ENCODE data around the gene TSPAN18.

Gene TSPAN18, protein sequence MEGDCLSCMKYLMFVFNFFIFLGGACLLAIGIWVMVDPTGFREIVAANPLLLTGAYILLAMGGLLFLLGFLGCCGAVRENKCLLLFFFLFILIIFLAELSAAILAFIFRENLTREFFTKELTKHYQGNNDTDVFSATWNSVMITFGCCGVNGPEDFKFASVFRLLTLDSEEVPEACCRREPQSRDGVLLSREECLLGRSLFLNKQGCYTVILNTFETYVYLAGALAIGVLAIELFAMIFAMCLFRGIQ

DNA sequence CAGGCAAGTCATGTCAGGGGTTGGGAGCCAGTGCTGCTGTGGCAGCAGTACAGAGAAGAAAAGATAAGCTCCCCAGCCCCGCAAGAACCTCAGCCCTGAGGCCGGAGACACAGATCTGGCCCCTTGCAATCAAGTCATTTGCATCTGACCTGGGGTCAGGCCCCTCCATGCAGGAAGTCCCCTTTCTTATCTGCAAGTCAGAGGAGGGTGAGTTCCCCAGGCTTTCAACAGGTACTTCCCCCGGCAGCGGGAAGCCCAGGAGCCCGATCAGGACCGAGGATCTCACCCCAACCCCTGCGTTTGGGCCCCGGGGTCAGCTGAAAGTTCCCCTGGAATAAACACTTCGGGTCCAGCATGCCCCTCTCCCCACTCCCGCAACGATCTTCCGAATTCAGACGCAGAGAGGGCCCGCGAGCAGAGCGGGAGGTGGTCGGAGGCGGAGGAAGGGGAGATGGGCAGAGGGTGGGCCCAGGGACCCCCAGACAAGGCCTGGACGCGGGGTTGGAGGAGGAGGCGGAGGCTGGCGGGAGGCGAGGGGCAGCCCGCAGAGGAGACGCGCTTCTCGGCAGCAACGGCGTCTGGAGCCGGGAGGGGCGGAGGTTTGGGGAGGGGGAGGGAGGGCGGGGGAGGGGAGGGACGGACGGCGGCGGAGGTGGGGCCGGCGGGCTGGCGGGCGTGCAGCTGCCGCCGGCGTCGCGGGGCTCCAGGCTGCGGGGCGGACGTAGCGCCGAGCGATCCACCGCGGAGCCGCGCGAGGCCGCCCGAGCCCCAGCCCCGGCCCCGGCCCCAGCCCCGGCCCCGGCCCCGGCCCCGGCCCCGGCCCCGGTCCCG, at the start of gene TSPAN18:
Gene TSPAN18, plus strand, starts transcription at position 680 of the 831 bp plus-strand sequence. CDS start 179,455 bp downstream, outside the sequence.
- no peak for DNase-seq (ENCODE audit: low read depth in 2 of 2, low spot score in 1 of 2)

DNA sequence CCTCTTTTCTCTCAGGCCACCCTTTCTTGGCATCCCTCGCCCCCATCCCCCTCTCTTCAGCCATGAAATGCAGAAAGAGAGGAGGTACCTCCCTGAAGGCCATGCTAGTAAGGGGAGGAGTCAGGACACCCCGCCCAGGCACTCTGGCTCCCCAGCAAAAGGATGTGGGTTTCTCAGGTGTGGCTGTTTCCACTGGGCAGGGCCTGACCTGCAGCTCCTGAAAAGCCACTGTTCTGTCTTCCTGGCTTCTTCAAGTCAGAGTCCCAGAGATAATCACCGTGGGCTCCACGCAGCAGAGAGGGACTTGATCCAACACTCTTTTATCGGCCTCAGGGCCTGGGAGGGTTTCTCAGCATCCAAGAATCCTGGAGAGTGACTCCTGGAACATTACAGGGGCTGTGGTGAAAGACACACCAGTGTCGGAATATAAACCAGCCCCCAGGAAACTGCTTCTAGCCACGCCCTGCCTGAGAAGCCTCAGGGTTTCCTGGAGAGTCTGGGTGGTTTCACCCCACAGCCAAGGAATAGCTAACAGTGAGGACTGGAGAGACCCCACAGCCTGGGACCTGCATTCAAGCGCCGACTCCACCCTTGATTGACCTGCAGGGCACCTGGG, 45.7 kb upstream of the TSPAN18 start:
- DNase-seq (ENCODE audit: low read depth in 2 of 2, low spot score in 1 of 2): no peak

DNA sequence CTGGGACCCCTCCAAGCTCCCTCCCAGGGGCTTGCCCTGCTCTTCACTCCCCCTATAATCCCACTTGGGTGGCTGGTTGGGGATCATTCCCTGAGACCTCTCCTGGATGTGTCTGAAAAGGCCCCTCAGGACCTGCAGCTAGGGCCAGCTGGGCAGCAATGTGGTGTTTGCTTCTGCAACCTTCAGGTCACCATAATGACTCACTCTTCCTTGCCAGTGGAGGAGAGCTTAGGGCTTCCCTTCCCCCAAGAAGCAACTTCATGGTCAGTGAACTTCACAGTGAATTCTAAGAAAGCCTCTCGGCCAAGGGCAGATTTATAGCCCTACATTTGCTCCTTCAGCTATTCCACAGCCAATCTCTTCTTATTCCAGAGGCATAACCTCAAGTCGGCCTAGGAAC, 45.1 kb upstream of the TSPAN18 start:
- DNase-seq (ENCODE audit: low read depth in 2 of 2, low spot score in 1 of 2): no peak

DNA sequence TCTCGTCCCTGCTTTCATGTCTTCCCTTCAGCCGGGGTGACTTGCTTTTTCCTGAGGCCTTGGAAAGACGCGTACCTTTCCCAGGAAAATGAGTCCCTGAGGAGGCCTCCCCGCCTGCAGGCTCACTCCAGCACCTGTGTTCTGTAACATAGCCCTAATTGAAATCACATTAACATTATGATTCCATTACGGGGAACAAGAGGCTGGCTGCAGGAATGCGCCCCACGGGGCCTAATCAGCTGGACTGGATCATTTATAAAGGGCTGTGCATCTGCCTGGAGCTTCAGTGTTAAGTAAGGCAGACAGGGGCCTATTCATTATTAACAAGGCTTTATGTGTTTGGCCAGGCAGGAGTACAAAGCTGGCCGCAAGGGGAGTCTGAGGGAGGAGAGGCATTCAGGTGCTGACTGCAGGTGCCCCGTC, 41.9 kb upstream of the TSPAN18 start:
- no peak for DNase-seq (ENCODE audit: low read depth in 2 of 2, low spot score in 1 of 2)

DNA sequence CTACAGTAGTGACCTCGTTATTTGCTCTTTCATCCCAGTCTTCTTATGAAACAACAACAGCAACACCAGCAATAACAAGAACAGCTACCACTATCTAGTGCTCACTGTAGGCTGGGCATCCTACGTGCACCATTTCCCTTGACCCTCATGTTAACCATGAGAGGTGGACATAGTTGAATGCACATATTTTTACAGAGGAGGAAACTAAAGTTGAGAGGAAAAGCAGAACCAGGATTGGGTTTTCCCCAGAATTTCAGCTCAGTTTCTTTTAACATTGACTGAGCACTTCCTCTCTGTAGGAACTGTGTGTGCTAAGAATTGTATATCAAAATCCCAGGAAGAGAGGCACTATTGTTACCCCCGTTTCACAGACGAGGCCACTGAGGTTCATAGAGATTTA, 39.4 kb upstream of the TSPAN18 start:
- no peak for DNase-seq (ENCODE audit: low read depth in 2 of 2, low spot score in 1 of 2)

DNA sequence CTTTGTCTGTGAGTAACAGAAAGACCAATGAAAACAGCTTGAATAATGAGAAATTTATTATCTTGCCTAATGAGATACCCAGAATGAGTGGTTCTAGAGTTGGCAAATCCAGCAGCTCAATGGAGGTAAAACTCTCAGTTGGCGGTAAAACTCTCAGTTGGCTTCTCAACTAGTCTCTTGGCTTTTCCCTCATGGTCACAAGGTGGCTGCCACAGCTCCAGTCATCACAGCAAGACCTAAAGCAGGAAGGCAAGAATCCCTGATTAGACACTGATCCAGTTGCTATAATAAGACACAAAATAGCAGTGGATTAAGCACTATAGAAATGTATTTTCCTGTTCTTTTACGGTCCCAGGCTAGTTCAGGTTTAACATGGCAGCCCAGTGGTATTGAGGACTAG, 37.5 kb upstream of the TSPAN18 start:
- DNase-seq (ENCODE audit: low read depth in 2 of 2, low spot score in 1 of 2): no peak

DNA sequence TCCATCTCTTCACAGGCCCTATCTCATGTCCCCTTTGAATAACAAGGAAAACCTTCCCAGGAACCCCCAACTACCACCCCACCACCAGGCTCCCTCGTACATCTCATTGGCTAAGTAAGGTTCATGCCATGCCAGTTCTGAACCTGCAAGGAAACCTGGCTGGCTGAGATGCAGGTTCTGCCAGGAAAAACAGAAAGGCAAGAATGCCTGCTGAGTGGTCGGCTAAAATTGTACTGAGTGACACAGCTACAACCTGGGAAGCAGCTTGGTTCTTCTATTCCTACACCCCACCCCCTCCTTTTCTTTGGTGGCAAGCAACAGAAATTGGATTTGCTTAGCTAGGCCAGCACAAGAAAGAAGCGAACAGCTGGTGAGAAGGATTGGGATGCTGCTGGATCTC, 36.1 kb upstream of the TSPAN18 start:
- no peak for DNase-seq (ENCODE audit: low read depth in 2 of 2, low spot score in 1 of 2)

DNA sequence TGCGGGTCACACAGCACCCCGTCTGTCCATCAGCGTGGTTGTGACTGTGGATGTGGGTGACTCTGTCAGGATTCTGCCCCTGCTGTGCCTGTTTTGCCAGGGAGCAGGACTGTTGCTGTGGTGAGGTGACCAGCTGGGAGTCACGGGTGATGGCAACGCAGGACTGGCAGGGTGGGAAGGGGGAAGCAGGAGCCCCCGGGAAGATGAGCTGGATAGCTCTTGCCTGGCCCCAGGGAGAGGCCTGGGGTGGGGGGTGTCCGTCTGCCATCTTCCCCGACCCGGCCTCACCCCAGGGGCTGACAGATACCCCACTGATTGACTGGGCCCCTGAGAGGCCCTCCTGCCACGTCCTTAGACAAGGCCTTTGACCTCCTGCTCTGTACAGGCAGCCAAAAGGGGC, 34.3 kb upstream of the TSPAN18 start:
- no peak for DNase-seq (ENCODE audit: low read depth in 2 of 2, low spot score in 1 of 2)

DNA sequence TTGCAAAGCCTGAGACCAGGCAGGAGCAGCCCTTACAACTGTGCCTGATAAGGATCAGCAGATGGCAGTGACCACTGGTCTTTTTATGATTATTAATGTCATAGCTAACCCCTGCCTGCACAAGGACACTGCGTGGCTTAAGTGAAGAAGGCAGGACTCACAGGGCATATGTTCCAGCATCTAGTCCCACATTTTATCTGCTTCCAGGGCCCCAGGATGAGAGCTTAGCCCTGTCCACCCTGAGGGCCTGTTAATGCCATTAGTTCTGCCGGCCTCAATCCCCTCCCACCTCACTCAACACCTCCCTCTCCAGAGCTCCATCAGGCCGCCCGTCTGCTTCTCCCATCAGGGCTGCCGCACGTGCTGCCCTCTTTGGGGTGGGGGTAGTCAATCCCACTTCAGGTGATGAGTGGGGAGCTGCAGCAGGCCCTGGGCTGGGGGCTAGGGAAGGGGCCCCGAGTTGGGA, 33.1 kb upstream of the TSPAN18 start:
- DNase-seq (ENCODE audit: low read depth in 2 of 2, low spot score in 1 of 2): no peak

DNA sequence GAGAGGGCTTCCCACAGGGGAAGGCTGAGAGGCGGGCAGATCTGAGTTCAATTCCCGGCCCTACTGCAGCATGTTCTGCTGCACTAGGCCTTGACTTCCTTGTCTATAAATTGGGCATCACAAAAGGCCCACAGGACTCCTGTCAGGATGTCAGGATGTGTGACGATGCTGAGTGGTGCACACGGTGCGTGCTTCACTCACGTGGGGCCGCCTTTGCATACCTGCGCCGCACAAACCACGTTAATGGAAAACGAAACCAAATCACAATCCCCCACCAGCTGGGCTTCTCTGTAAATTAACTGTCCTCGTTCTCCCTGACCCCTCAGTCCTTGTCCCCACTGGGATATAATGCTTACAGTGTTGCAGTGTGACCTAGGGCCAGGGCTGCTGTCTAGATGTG, 32.3 kb upstream of the TSPAN18 start:
- DNase-seq (ENCODE audit: low read depth in 2 of 2, low spot score in 1 of 2): no peak

DNA sequence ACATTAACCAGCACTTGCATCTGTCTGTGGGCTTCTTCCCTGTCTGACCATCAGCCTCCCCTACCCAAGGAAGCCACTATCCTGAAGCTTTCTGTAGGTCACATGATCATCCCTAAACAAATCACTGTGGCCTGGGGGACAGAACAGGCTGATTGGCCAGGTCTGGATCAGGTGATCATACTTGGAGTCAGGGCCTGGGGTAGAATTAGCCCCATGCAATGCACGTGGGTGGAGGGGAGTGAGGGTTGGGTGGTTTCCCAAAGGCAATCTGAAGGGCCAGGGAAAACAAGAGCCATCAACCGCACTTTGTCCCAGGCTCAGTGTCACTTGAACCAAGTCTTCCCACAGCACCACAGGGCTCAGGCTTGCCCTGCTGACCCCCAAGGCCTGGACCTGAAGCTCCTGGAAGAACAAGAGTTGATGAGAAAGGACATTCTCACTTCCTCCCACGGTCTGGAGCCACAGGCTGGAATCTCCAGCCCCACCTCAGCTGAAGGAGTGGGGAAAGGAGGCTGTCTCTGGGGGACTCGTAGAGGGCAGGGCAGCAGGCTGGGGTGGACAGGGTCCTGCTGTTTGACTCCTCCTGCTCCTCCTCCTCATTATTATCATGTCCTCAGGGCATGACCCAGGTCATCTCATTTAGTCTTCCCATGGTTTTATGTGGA, 31.5 kb upstream of the TSPAN18 start:
- no peak for DNase-seq (ENCODE audit: low read depth in 2 of 2, low spot score in 1 of 2)

DNA sequence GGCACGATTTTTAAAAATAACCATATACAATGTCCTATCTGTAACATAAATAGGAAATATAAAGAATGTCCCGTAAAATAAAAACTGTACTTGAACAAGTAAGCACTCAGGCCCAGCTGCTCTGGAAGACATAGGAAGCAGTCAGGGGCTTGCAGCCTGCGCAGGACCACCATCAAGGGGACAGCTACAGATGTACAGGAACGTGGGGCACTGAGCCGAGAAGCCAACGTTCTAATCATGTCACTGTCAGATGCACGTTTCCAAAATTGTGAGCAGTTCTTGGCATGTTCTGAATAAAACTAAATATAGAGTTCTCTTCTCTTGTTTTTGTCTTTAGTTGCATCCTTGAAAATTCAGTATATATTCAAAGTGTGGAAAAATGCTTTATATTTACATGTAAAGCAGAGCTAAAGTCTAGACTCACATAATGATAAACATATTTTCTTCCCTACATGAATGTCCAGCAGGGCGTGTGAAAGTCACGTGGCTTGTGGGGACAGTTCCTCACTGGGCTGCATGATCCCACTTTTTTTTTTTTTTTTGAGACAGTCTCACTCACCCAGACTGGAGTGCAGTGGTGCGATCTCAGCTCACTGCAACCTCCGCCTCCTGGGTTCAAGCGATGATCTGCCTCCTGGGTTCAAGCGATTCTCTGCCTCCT, 28.4 kb upstream of the TSPAN18 start:
- DNase-seq (ENCODE audit: low read depth in 2 of 2, low spot score in 1 of 2): no peak

DNA sequence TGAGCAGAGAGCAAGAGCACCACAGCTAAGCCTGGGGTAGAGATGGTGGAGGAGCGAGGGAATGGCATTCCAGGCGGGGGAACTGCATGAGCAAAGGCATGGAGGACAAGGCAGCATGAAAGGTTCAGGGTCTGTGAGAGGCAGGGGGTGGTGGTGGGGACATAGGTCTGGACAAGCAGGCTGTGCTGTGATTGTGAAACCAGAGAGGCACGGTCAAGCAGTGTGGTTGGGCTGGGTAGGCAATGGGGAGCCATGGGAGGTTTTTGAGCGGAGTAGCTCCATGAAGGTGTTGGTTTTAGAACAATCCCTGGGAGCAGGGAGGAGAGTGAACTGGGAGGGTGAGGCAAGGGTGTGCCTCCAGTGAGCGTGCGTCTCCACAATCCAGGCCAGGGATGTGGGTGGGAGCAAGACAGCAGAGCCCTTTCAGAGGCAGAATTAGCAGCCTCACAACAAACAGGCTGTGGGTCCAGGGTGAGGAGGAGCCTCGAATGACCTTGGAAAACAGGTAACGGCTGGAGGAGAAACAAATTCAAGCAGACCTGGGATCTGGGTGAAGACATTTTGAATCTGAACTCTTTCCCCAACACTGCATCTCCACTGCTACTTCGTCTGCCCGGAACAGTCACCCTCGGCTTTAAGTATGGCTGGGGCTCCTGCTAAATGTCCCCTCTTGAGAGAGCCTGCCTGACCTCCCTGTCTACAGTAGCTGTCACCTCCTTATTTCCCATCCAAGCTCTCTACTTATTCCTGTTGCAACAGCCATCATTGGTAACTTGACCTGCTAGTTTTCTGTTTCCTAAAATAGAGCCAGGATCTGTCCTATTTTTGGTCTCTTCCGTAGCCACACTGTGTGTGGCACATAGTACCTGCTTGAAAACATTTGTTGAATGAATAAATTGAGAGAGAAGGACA, 27.0 kb upstream of the TSPAN18 start:
- DNase-seq (ENCODE audit: low read depth in 2 of 2, low spot score in 1 of 2): no peak

DNA sequence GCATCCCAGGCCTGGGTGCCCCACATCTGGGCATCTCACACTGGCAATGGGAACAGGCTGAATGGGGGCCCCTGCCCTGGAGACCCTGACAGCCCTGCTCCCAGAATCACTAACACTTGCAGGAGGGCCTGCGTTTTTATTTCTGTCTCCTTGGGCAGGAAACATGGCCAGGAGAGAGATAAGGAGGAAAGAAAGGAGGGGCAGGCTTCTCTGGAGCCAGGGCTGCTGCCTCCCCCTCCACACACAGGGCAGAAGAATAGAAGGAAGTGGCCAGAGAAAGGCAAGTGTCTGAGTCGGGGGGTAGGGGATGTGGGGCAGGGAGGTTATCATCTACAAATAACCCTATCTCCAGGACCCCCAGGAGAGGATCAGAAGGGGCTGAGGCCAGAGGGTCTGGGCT, 25.5 kb upstream of the TSPAN18 start:
- no peak for DNase-seq (ENCODE audit: low read depth in 2 of 2, low spot score in 1 of 2)

DNA sequence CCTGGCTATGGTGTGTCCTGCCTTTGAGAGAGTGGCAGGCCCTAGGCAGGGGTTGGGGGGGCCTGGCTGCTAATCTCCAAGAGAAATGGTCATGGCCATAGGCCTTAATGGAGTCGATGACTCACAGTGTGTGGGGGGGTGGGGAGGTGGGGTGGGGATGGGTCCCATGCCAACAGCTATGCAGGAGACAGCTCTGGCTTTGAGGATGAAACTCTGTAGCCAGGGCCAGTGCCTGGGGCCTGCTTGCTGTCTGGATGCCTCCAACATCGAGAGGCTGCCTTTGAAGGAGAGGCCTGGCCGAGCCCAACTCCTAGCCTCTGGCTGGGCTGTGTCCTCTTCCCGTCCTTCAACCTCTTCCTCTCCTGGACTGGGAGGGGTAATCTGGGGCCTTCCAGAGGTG, 23.9 kb upstream of the TSPAN18 start:
- DNase-seq (ENCODE audit: low read depth in 2 of 2, low spot score in 1 of 2): no peak

DNA sequence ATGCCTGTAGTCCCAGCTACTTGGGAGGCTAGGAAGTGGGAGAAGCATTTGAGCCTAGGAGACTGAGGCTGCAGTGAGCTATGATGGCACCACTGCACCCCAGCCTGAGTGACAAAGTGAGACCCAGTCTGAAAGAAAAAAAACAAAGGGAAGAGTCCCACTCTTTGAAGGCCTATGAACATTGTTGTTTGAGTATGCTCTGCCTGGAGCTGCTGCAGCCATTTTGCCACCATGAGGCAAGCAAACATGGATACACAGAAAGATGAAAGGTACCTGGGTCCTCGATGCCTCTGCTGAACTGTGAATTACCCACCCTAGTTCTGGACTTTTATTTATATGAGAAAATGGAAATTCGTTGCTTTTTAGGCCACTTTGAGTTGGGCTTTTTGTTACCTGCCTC, 19.7 kb upstream of the TSPAN18 start:
- DNase-seq (ENCODE audit: low read depth in 2 of 2, low spot score in 1 of 2): no peak

DNA sequence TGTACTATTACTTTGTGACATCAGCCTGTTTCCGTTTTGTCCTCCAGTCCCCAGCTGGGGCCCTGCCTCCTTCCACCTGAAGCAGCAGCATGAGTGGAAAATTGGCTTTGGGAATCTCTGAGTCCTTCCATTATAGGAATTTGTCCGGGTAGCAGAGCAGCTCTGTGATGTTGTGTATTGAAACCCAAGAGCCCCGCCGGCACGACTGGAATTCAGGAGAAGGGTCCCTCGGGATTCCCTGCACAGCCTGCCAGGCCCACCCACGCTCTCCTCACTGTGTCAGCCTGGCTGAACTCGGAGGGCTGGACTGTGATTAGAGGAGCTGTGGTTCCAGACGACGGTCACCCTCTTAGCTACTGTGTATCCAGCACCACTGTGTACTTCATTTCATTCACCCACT, 18.8 kb upstream of the TSPAN18 start:
- DNase-seq (ENCODE audit: low read depth in 2 of 2, low spot score in 1 of 2): no peak

DNA sequence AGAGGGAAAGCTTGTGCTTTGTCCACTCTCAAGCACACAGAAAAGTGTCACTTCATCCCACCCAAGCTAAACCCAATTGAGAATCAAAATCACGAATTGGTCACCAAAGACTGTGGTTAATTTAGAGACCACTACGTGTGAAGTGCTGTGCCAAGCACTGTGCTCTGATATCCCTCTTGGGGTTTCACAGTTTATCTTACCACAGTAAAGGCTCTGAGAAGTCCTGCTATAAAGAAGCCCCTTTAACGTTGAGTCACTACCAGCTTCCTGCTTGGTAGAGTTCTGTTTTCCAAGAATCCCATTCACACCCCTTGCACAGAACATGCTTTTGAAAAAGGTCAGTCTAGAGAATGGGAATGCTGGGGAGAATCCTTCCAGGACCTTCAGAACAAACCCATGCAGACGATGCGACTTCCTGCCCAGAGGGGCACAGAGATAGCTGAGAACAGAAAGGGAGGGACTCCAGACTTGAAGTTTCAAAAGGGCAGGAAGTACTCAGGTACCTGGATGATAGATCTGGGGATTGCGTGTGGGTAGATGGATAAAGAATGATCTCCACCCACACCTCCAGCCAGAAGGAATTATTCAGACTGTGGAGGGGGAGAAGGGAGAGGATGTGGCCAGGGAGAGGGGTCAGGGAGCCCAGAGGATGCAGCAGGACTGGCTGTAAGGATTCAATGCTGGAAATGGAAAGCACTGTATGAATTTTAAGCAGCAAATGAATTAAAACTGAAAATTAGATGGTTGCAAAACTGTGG, 18.1 kb upstream of the TSPAN18 start:
- DNase-seq (ENCODE audit: low read depth in 2 of 2, low spot score in 1 of 2): no peak

DNA sequence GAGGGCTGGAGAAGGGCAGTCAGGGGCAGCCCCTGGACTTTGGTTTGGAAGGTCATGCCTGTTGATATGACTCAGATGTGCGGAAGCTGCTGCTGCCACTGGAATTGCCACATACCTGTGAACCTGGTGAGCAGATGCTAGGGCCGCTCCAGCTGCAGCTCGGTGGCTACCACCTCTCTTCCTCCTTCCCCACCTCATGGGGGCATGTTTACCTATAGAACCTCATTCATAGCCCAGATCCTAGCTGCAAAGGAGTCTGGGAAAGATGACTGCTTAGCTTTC, 17.5 kb upstream of the TSPAN18 start:
- DNase-seq (ENCODE audit: low read depth in 2 of 2, low spot score in 1 of 2): no peak

DNA sequence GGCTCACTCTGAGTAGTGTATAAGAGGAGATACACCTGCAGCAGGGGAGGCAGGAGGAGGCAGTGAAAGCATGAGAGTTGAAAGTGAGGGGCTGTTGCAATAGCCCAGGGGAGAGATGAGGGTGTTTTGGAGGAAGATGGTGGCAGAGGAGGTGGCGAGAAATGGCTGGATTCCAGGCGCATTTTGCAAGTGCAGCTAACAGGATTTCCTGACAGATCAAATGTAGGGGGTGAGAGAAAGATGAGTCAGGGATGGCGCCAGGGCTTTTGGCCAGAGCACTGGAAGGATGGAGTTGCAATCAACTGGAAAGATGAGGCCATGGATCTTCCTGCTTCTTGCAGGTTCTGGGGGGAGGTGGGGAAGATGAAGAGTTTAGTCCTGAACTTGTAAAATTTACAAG, 16.8 kb upstream of the TSPAN18 start:
- no peak for DNase-seq (ENCODE audit: low read depth in 2 of 2, low spot score in 1 of 2)

All from stimulated activated CD8-positive, alpha-beta memory T cell treated with anti-CD3 and anti-CD28 coated beads, Interleukin-4, amount 100 ng/mL, for 4 hours (primary cell).